ENCODE data around the gene FAHD2A.
"Not testable (repeated sequence)": the region's sequence is repeated elsewhere in the genome, so short reads cannot be mapped to it uniquely, and the experiment has no call there.

Gene FAHD2A

DNA sequence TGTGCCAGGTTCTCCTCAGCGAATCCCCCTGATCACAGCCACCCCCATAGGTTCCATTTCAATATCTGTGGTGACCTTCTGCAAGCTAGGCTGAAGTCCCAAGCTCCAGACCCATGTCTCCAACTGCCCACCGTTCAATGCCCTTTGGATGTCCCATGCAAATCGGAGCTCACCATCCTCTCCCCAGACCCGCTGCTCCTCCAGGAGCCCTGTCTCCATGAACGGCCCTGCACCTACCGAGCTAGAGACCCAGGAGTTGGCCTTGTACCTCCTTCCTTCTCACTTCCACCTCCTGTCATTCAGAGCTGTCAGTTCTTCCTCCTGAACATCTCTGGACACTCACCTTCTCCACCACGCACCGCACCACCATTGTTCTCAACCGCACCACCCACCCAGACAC, 1.0 kb upstream of the FAHD2A start:
- no peaks in the 10 kb centered on the region; the same call in 1 of the 2 replicates for H3K36me3 ChIP-seq (ENCODE audit: insufficient read depth, low read length)
- peak overlapping the region; percentile 84; the same call in 1 of the 2 replicates for H3K9ac ChIP-seq (ENCODE audit: low read length)
- no peaks in the 10 kb centered on the region for H4K20me1 ChIP-seq (ENCODE audit: insufficient read depth, low read length)
- H3K4me3 ChIP-seq (ENCODE audit: low read depth, low read length, poor library complexity, severe bottlenecking): peak overlapping the region; percentile 90
- H3K27ac ChIP-seq (ENCODE audit: low read depth, low read length, poor library complexity, severe bottlenecking): no peak overlapping the region
- H3F3A ChIP-seq (ENCODE audit: insufficient read depth, low read length): no peaks in the 10 kb centered on the region
- H3K4me1 ChIP-seq (ENCODE audit: insufficient read depth, low read length, severe bottlenecking): peaks cover 17% of the 10 kb centered on the region
- H3K9me3 ChIP-seq (ENCODE audit: low read length): no peaks in the 10 kb centered on the region
- no peaks in the 10 kb centered on the region for H3K9me2 ChIP-seq (ENCODE audit: low read depth, low read length)
- TF ChIP-seq, protein P1, sequence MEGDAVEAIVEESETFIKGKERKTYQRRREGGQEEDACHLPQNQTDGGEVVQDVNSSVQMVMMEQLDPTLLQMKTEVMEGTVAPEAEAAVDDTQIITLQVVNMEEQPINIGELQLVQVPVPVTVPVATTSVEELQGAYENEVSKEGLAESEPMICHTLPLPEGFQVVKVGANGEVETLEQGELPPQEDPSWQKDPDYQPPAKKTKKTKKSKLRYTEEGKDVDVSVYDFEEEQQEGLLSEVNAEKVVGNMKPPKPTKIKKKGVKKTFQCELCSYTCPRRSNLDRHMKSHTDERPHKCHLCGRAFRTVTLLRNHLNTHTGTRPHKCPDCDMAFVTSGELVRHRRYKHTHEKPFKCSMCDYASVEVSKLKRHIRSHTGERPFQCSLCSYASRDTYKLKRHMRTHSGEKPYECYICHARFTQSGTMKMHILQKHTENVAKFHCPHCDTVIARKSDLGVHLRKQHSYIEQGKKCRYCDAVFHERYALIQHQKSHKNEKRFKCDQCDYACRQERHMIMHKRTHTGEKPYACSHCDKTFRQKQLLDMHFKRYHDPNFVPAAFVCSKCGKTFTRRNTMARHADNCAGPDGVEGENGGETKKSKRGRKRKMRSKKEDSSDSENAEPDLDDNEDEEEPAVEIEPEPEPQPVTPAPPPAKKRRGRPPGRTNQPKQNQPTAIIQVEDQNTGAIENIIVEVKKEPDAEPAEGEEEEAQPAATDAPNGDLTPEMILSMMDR (IDR thresholded peaks at IDR 0.05; ENCODE audit: low read length): no peak
- no peak for TF ChIP-seq EZH2 (IDR thresholded peaks at IDR 0.05; ENCODE audit: borderline replicate concordance, low read length)
- H2AFZ ChIP-seq (ENCODE audit: low read length): no peak overlapping the region
- H3K4me2 ChIP-seq (ENCODE audit: low read length): peak overlapping the region; percentile 70
- no peaks in the 10 kb centered on the region for H3K27me3 ChIP-seq (ENCODE audit: insufficient read depth, low read length)
- no peaks in the 10 kb centered on the region for H3K79me2 ChIP-seq (ENCODE audit: insufficient read depth, low read length)

DNA sequence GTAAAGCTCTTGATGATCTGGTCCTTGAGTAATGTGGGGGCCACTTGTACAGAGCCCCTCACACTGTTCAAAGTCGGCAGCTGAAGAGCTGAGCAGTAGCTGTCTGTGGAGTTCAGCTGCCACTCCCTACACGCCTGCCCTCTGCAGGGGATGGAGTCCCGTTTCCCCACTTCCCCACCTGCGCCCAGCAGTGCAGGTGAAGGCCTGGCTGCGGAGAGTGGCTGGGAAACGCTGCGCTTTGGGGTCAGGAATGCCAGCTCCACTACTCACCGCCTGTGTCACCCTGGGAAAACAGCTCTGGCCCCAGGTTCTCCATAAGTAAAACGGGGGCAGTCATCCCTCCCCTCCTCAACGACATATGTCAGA, 521 bp upstream of the FAHD2A start:
- H3K9me3 ChIP-seq (ENCODE audit: low read length); H4K20me1 ChIP-seq (ENCODE audit: insufficient read depth, low read length); H3K79me2 ChIP-seq (ENCODE audit: insufficient read depth, low read length); H3K9me2 ChIP-seq (ENCODE audit: low read depth, low read length); H3K36me3 ChIP-seq (ENCODE audit: insufficient read depth, low read length); H3F3A ChIP-seq (ENCODE audit: insufficient read depth, low read length); H3K27ac ChIP-seq (ENCODE audit: low read depth, low read length, poor library complexity, severe bottlenecking); H3K27me3 ChIP-seq (ENCODE audit: insufficient read depth, low read length); H2AFZ ChIP-seq (ENCODE audit: low read length): not testable (repeated sequence)
- Histone ChIP-seq H3K4me1 (ENCODE audit: insufficient read depth, low read length, severe bottlenecking) (peaks cover 17% of the 10 kb centered on the region), H3K4me3 (ENCODE audit: low read depth, low read length, poor library complexity, severe bottlenecking) (peak overlapping the region; percentile 90), H3K9ac (ENCODE audit: low read length) (peak overlapping the region; percentile 84), H3K4me2 (ENCODE audit: low read length) (peak overlapping the region; percentile 70)

DNA sequence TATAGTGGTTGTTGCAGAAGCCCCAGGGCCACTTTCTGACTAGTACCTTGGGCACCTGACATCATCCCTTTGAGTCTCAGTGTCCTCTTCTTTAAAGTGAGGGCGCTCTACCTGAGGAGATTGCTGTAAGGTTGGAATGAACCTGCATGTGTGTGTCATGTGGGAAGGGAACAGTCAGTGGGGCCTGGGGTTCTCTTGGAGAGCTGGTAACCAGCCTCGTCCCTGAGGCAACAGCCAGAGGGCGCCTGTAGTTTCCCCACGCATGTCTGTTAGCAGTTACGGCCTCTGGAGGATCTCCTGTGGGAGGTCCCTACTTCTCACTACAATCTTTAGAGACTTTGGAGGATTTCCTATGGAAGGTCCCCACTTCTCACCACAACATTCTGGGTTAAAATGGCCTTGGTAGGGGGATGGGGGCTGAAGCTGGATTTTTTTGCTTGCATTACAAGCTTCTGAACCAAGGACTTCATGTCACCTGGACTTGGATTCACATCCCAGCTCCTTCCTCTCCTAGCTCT, 755 bp downstream of the FAHD2A start:
- peaks cover 17% of the 10 kb centered on the region for H3K4me1 ChIP-seq (ENCODE audit: insufficient read depth, low read length, severe bottlenecking)
- H3K36me3 ChIP-seq (ENCODE audit: insufficient read depth, low read length); H3K79me2 ChIP-seq (ENCODE audit: insufficient read depth, low read length); H3K27ac ChIP-seq (ENCODE audit: low read depth, low read length, poor library complexity, severe bottlenecking); H4K20me1 ChIP-seq (ENCODE audit: insufficient read depth, low read length); H3F3A ChIP-seq (ENCODE audit: insufficient read depth, low read length); H3K9me3 ChIP-seq (ENCODE audit: low read length); H3K27me3 ChIP-seq (ENCODE audit: insufficient read depth, low read length); H2AFZ ChIP-seq (ENCODE audit: low read length); H3K9me2 ChIP-seq (ENCODE audit: low read depth, low read length): not testable (repeated sequence)
- TF ChIP-seq, protein P1 (IDR thresholded peaks at IDR 0.05; ENCODE audit: low read length): peak; percentile 50
- H3K9ac ChIP-seq (ENCODE audit: low read length): peak overlapping the region; percentile 84
- peak overlapping the region; percentile 70 for H3K4me2 ChIP-seq (ENCODE audit: low read length)
- peak overlapping the region; percentile 90 for H3K4me3 ChIP-seq (ENCODE audit: low read depth, low read length, poor library complexity, severe bottlenecking)

DNA sequence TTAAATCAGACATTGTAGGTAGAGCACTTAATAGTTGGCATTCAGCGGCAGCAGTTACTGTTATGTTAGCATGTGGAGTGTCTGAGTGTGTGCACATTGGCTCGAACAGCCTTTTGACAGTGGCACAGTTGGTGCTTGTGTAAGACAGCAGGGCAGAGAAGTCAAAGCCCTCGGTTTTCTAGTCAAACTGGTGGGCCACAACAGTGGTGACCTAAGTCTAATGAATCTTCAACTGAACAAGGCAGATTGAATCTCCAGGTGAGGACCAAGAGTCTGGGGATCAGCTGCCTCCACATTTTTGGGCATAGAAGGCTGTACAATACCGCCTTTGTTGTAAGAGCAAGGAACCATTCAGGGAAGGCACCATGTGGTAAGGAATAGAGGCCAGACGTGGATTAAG, 1.3 kb downstream of the FAHD2A start:
- H3K27me3 ChIP-seq (ENCODE audit: insufficient read depth, low read length); H4K20me1 ChIP-seq (ENCODE audit: insufficient read depth, low read length); H3K27ac ChIP-seq (ENCODE audit: low read depth, low read length, poor library complexity, severe bottlenecking); H3K79me2 ChIP-seq (ENCODE audit: insufficient read depth, low read length); H3K9me2 ChIP-seq (ENCODE audit: low read depth, low read length); H3K36me3 ChIP-seq (ENCODE audit: insufficient read depth, low read length); H2AFZ ChIP-seq (ENCODE audit: low read length); H3F3A ChIP-seq (ENCODE audit: insufficient read depth, low read length); H3K9me3 ChIP-seq (ENCODE audit: low read length): not testable (repeated sequence)
- Histone ChIP-seq H3K4me2 (ENCODE audit: low read length) (peak overlapping the region; percentile 70), H3K4me3 (ENCODE audit: low read depth, low read length, poor library complexity, severe bottlenecking) (peak overlapping the region; percentile 90), H3K4me1 (ENCODE audit: insufficient read depth, low read length, severe bottlenecking) (peaks cover 17% of the 10 kb centered on the region), H3K9ac (ENCODE audit: low read length) (peak overlapping the region; percentile 84; the same call in 1 of the 2 replicates)

DNA sequence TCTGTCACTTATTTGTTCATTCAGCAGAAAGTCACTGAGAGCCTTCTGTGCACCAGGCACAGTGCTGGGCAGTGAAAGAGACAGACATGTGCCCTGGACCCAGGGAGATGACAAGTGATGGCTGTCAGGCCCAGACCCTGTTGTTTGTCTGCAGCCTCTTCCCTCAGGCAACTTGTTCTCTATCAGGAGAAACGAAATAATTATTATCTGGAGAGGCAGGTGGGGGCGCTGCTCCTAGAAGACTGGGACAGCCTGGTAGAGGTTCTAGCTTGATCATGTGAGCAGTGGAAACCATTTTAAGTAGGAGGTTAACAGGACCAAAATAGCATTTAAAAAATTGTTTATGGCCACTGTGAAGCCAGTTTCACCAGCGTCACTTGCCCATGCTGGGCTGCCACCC, 2.2 kb downstream of the FAHD2A start:
- not testable (repeated sequence) for H3K79me2 ChIP-seq (ENCODE audit: insufficient read depth, low read length); H3K4me3 ChIP-seq (ENCODE audit: low read depth, low read length, poor library complexity, severe bottlenecking); H2AFZ ChIP-seq (ENCODE audit: low read length); H4K20me1 ChIP-seq (ENCODE audit: insufficient read depth, low read length); H3K27ac ChIP-seq (ENCODE audit: low read depth, low read length, poor library complexity, severe bottlenecking); H3K9me2 ChIP-seq (ENCODE audit: low read depth, low read length); H3K9ac ChIP-seq (ENCODE audit: low read length); H3K4me2 ChIP-seq (ENCODE audit: low read length); H3K36me3 ChIP-seq (ENCODE audit: insufficient read depth, low read length); H3F3A ChIP-seq (ENCODE audit: insufficient read depth, low read length); H3K27me3 ChIP-seq (ENCODE audit: insufficient read depth, low read length); H3K9me3 ChIP-seq (ENCODE audit: low read length)
- H3K4me1 ChIP-seq (ENCODE audit: insufficient read depth, low read length, severe bottlenecking): peaks cover 17% of the 10 kb centered on the region

DNA sequence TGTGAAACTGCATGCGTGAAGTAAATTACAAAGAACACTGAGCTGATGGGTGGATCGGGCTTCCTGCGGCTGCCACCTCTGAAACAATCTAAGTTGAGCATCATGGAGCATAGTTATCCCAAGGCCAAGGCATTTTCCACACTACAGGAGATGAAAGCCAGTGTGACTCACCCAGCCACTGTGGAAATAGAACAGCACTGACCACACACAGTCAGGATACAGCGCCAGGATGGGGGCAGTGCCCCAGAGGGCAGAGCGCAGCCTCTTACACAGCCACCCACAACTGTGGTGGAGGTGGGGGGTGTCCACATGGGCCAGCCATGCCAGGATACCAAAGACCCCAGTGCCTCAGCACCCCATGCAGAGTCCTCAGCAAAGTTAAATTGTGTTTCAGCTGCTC, 8.7 kb downstream of the FAHD2A start:
- not testable (repeated sequence) for H3K4me1 ChIP-seq (ENCODE audit: insufficient read depth, low read length, severe bottlenecking); H4K20me1 ChIP-seq (ENCODE audit: insufficient read depth, low read length); H3K27me3 ChIP-seq (ENCODE audit: insufficient read depth, low read length); H3F3A ChIP-seq (ENCODE audit: insufficient read depth, low read length); H3K4me2 ChIP-seq (ENCODE audit: low read length); H3K9me3 ChIP-seq (ENCODE audit: low read length); H3K79me2 ChIP-seq (ENCODE audit: insufficient read depth, low read length); H3K4me3 ChIP-seq (ENCODE audit: low read depth, low read length, poor library complexity, severe bottlenecking); H3K36me3 ChIP-seq (ENCODE audit: insufficient read depth, low read length); H2AFZ ChIP-seq (ENCODE audit: low read length); H3K9me2 ChIP-seq (ENCODE audit: low read depth, low read length); H3K9ac ChIP-seq (ENCODE audit: low read length); H3K27ac ChIP-seq (ENCODE audit: low read depth, low read length, poor library complexity, severe bottlenecking)
